SK-N-SH (cell line): ENCODE results near the gene RBBP4.

Source experiments
- CTCF ChIP-seq: fragments of 200-600 bp; sonication (generic); IDR thresholded peaks from 2 replicates; pipeline ENCODE4 v1.6.1; 2017; ENCODE audit warnings: antibody characterized with exemption, mild to moderate bottlenecking, moderate library complexity
- EP300 ChIP-seq, 2 experiments: IDR thresholded peaks; 2 replicates each; pipeline versions ENCODE4 v1.4.0 to v1.6.1; 2012; ENCODE audit warnings: borderline replicate concordance in 1 of 2, low read depth in 1 of 2, low read length in 1 of 2
- FOSL2 ChIP-seq: IDR thresholded peaks from 2 replicates; pipeline ENCODE4 v1.4.0; 2012; ENCODE audit warnings: low read depth, mild to moderate bottlenecking, moderate library complexity, borderline replicate concordance
- FOXM1 ChIP-seq: IDR thresholded peaks from 2 replicates; pipeline ENCODE4 v1.4.0; 2012; ENCODE audit warnings: low read depth, mild to moderate bottlenecking
- GABPA ChIP-seq: IDR thresholded peaks from 2 replicates; pipeline ENCODE4 v1.4.0; 2012; ENCODE audit warnings: low read depth, mild to moderate bottlenecking
- GATA2 ChIP-seq: sonication (generic); formaldehyde crosslinking; IDR thresholded peaks from 2 replicates; pipeline ENCODE4 v1.5.0; 2020; ENCODE audit warnings: mild to moderate bottlenecking, missing genetic modification reagents
- JUND ChIP-seq: IDR thresholded peaks from 2 replicates; pipeline ENCODE4 v1.4.0; 2012
- MAX ChIP-seq: IDR thresholded peaks from 2 replicates; pipeline ENCODE4 v1.4.0; 2012; ENCODE audit warnings: low read depth
- TCF12 ChIP-seq: IDR thresholded peaks from 2 replicates; pipeline ENCODE4 v1.4.0; 2012
- YY1 ChIP-seq: IDR thresholded peaks from 2 replicates; pipeline ENCODE4 v1.4.0; 2012; ENCODE audit warnings: low read depth, mild to moderate bottlenecking

GRCh38 chr1:32685498-32685897 lies 34.5 kb downstream of the RBBP4 start:
- TF ChIP-seq CTCF (no peak), GABPA (no peak), GATA2 (CRISPR knock-in tag) (no peak), EP300 (IDR thresholded peaks at IDR 0.05; ENCODE audit: borderline replicate concordance in 1 of 2, low read depth in 1 of 2, low read length in 1 of 2) (no peak), YY1 (no peak), MAX (no peak), FOXM1 (no peak), FOSL2 (no peak), TCF12 (no peak), JUND (no peak)
